HG03097 (cell line): ENCODE measurements around the gene KCNJ15.
"Not testable (repeated sequence)": the region's sequence is repeated elsewhere in the genome, so short reads cannot be mapped to it uniquely, and the experiment has no call there.

Source experiments
- ATAC-seq: cut with Tn5 transposase; IDR thresholded peaks from one replicate; pipeline ENCODE4 v1.9.1; 2021; ENCODE audit not compliant: unreplicated experiment, low FRiP score

The KCNJ15 gene

GRCh38 chr21:38244407-38244787 is 12.4 kb upstream of the KCNJ15 start:
- no peak for ATAC-seq

GRCh38 chr21:38244885-38245869 is 11.6 kb upstream of the KCNJ15 start:
- ATAC-seq, result peak; percentile 84

- ATAC-seq, result no peak
Observed at GRCh38 chr21:38246511-38246910, 10.3 kb upstream of the KCNJ15 start.

GRCh38 chr21:38247054-38247453 is 9.7 kb upstream of the KCNJ15 start:
- ATAC-seq, result not testable (repeated sequence)

- no peak for ATAC-seq
Observed at GRCh38 chr21:38247738-38248510, 8.9 kb upstream of the KCNJ15 start.

GRCh38 chr21:38249256-38249655 is 7.5 kb upstream of the KCNJ15 start:
- peak; percentile 48 for ATAC-seq

- ATAC-seq, result no peak
Observed at GRCh38 chr21:38249696-38250278, 7.0 kb upstream of the KCNJ15 start.

- ATAC-seq, result no peak
Observed at GRCh38 chr21:38250991-38251418, 5.8 kb upstream of the KCNJ15 start.

- ATAC-seq, result no peak
Observed at GRCh38 chr21:38254970-38255369, 1.8 kb upstream of the KCNJ15 start.

GRCh38 chr21:38255571-38256117 is 1.1 kb upstream of the KCNJ15 start:
- ATAC-seq, result no peak

GRCh38 chr21:38257667-38258066 is 876 bp downstream of the KCNJ15 start:
- ATAC-seq, result no peak

- ATAC-seq, result no peak
Observed at GRCh38 chr21:38258521-38259485, 2.0 kb downstream of the KCNJ15 start.

GRCh38 chr21:38259665-38260064 is 2.9 kb downstream of the KCNJ15 start:
- no peak for ATAC-seq

- no peak for ATAC-seq
Observed at GRCh38 chr21:38260426-38260825, 3.6 kb downstream of the KCNJ15 start.

- no peak for ATAC-seq
Observed at GRCh38 chr21:38261851-38262250, 5.1 kb downstream of the KCNJ15 start.

GRCh38 chr21:38263493-38263892 is 6.7 kb downstream of the KCNJ15 start:
- no peak for ATAC-seq

GRCh38 chr21:38264571-38264970 is 7.8 kb downstream of the KCNJ15 start:
- ATAC-seq, result no peak

- ATAC-seq, result no peak
Observed at GRCh38 chr21:38265166-38265565, 8.4 kb downstream of the KCNJ15 start.

- ATAC-seq, result no peak
Observed at GRCh38 chr21:38266732-38267131, 9.9 kb downstream of the KCNJ15 start.
